GM18909 (cell line): ENCODE measurements around the gene COL4A4.
"Not testable (repeated sequence)": the region's sequence is repeated elsewhere in the genome, so short reads cannot be mapped to it uniquely, and the experiment has no call there.

ENCODE experiments used
- ATAC-seq: cut with Tn5 transposase; IDR thresholded peaks from one replicate; pipeline ENCODE4 v1.9.1; 2021; ENCODE audit warnings: mild to moderate bottlenecking; ENCODE audit not compliant: unreplicated experiment, poor library complexity

COL4A4 gene

DNA sequence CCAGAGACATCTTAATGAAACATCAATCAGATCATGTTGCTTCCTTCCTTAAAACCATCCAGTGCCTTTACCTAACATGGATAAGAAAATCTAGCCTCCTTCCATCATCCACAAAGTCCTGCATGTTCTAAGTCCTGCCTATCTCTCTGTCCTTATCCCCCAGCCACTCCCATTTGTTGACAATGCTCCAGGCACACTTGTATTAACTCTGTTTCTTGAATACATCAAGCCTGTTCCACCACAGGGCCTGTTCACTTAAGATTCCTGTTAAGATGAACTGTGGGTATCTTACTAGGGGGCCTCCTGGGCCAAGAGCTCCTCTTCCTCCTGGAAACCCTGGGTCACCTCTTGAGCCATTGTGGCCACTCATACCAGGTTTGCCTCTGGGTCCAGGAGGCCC is 45.7 kb downstream of the COL4A4 start:
- ATAC-seq: no peak

GRCh38 chr2:227117852-227118251 is 46.2 kb downstream of the COL4A4 start:
- no peak for ATAC-seq

GRCh38 chr2:227117027-227117426 is 47.0 kb downstream of the COL4A4 start:
- peak; percentile 52 for ATAC-seq

GRCh38 chr2:227115761-227116160 is 48.2 kb downstream of the COL4A4 start:
- no peak for ATAC-seq

GRCh38 chr2:227106845-227107759 is 56.9 kb downstream of the COL4A4 start:
- ATAC-seq: peak; percentile 77

DNA sequence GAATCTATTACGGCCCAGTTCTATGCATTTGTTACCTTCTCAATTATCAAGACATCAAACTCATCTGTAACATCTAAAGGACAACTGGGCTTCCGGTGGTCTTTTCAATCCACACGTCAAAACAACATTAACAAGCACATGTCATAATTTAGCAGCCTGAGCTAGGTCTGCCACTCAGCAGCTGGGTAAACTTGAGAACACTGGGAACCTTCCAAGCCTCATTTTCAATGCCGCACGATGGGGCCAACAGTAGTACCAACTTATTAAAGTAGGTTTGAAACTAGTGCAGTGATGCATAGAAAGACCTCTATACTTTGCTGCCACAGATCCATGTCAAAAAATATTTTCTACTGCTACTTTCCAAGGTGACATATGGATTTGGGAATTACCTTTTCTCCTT is 60.4 kb downstream of the COL4A4 start:
- ATAC-seq: no peak

DNA sequence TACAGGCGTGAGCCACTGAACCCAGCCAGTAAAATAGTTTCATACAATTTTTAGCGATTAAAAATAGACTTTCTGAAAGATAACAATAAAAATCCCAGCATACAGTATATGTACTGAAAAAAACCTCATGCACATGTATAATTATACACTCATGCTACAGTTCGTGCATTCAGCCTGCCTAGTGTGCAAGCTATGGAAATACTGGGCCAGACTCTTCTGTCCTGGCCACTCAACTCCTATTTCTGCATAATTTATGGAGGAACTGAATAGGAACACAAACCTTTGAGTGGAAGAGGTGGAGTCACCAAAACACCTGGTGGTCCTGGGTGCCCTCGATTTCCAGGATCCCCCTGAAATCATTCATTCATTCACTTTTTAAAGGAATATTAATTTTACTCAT is 64.7 kb downstream of the COL4A4 start:
- ATAC-seq: no peak

GRCh38 chr2:227098162-227098515 is 65.9 kb downstream of the COL4A4 start:
- no peak for ATAC-seq

- no peak for ATAC-seq
Measured at GRCh38 chr2:227097495-227098161, 66.4 kb downstream of the COL4A4 start.

GRCh38 chr2:227095346-227095745 is 68.7 kb downstream of the COL4A4 start:
- no peak for ATAC-seq

GRCh38 chr2:227082286-227082685 is 81.7 kb downstream of the COL4A4 start:
- peak; percentile 98 for ATAC-seq

- no peak for ATAC-seq
Measured at GRCh38 chr2:227079726-227080125, 84.3 kb downstream of the COL4A4 start.

DNA sequence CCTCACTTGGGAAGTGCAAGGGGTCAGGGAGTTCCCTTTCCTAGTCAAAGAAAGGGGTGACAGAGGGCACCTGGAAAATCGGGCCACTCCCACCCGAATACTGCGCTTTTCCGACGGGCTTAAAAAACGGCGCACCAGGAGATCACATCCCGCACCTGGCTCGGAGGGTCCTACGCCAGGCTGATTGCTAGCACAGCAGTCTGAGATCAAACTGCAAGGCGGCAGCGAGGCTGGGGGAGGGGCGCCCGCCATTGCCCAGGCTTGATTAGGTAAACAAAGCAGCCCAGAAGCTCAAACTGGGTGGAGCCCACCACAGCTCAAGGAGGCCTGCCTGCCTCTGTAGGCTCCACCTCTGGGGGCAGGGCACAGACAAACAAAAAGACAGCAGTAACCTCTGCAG is 98.9 kb downstream of the COL4A4 start:
- not testable (repeated sequence) for ATAC-seq

GRCh38 chr2:227058888-227059399 is 105.1 kb downstream of the COL4A4 start:
- ATAC-seq: no peak

GRCh38 chr2:227057743-227058447 is 106.1 kb downstream of the COL4A4 start:
- no peak for ATAC-seq

DNA sequence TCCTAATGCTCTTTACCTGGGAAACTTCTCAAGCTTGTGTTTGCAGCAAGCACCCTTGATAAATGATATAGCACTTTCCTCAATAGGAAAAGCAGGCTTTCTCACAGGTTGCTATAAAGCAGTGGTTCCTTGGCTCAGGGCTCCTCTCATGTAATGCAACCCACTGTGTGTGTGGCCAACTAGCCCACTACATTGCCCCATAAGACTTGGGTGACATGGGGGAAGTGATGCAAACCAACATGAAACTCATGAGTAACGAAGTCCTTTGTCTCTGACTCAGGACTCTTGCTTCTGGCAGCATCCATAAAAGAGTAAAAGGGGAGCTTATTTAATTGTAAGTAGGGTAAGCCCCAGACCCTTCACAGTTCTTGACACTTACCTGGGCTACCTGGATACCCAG is 106.9 kb downstream of the COL4A4 start:
- no peak for ATAC-seq

- ATAC-seq: no peak
Measured at GRCh38 chr2:227054006-227054405, 110.0 kb downstream of the COL4A4 start.

DNA sequence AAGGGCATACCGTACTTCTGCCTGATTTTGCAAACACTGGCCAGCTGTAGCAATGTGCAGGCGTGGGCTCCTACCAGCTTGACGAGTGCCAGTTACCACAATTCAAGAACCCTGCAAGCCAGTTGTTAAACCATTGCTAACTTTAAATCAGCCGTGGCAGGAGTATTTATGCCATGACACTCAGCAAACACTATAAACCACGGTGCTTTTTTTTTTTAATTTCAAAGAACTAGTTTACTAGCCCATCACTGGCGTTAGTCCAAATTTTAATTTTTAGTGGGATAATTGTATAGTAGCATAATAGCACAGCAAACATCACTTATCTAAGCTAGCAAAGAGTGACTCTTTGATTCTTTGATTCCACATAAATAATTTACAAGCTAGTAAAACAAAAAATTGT is 111.1 kb downstream of the COL4A4 start:
- no peak for ATAC-seq

- ATAC-seq: no peak
Measured at GRCh38 chr2:227043981-227044380, 120.0 kb downstream of the COL4A4 start.

DNA sequence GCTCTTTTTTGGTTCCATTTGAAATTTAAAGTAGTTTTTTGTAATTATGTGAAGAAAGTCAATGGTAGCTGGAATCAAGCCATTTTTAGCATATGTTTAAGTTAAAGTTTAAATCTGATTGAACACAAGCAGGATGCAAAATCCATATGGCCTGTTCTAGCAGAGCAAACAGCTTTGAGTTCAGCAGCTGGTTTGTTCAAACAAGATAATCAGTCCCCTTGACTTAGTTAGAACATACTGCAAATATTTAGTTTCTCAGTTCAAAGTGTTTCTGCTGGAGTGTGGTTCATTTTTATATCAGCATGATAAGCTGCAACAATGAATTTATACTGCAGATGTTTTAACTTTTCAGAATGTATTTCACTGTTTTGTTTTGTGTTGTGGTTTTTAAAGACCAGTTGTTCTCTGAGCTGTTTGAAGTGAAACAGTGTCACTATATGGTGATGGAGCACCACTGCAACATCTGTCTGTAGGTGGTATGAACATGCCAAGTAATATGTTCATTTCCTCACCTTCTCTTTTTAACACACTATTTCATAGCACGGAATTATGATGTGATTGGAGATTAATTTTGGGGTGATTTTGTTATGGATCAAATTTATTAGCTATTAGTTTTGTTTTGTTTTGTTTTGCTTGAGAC is 125.3 kb downstream of the COL4A4 start:
- ATAC-seq: no peak
